ENCODE measurements around the gene SLC6A7.

- TF ChIP-seq CTCF (IDR thresholded peaks at IDR 0.05; ENCODE audit: low read depth, low read length) (no peak), POLR2A (IDR thresholded peaks at IDR 0.05; ENCODE audit: extremely low read depth, insufficient read length) (no peak), MYC (IDR thresholded peaks at IDR 0.05; ENCODE audit: low read depth, low read length) (no peak), MAX (IDR thresholded peaks at IDR 0.05; ENCODE audit: low read depth, low read length) (no peak)
Observed at GRCh38 chr5:150208187-150209098, 18.6 kb downstream of the SLC6A7 start.
